Measurements from ENCODE around the gene SMARCB1.
A peak's percentile ranks its signal among the peaks of the same experiment; 100 is the strongest.

Gene SMARCB1

GRCh38 chr22:23845265-23846080, 58.7 kb downstream of the SMARCB1 start:
- no peak for TF ChIP-seq CTCF (conservative IDR thresholded peaks at IDR 0.05)
- no peak overlapping the region for H3K27ac ChIP-seq

GRCh38 chr22:23846081-23846469, 59.3 kb downstream of the SMARCB1 start:
- TF ChIP-seq CTCF (conservative IDR thresholded peaks at IDR 0.05), result no peak
- H3K27ac ChIP-seq, result no peak overlapping the region

GRCh38 chr22:23847310-23847920, 60.6 kb downstream of the SMARCB1 start:
- no peak for TF ChIP-seq CTCF (conservative IDR thresholded peaks at IDR 0.05)
- no peak overlapping the region for H3K27ac ChIP-seq

- no peak for TF ChIP-seq CTCF (conservative IDR thresholded peaks at IDR 0.05)
- H3K27ac ChIP-seq, result no peak overlapping the region
Observed at GRCh38 chr22:23847991-23848864, 61.5 kb downstream of the SMARCB1 start.

- peak; percentile 97 for TF ChIP-seq CTCF (conservative IDR thresholded peaks at IDR 0.05)
Observed at GRCh38 chr22:23849009-23850006, 62.5 kb downstream of the SMARCB1 start.

GRCh38 chr22:23850136-23850611, 63.4 kb downstream of the SMARCB1 start:
- no peak overlapping the region for H3K27ac ChIP-seq
- TF ChIP-seq CTCF (conservative IDR thresholded peaks at IDR 0.05), result no peak

More at GRCh38 chr22:23849009-23850006, 62.5 kb downstream of the SMARCB1 start:
- H3K27ac ChIP-seq, result peak overlapping the region; percentile 26; the same call in 1 of the 2 replicates

Measured in VCaP (cell line).